Activated T-helper 1 cell treated with Interleukin-2 at 50 U/mL for 16 hours (primary cell): ENCODE measurements around the gene KRT76.

Source experiments
- DNase-seq: peaks from one replicate; pipeline ENCODE4 v3.0.0-alpha.2; 2020; ENCODE audit warnings: low read depth

The KRT76 gene

GRCh38 chr12:52813203-52813819 lies 36.2 kb upstream of the KRT76 start:
- no peak for DNase-seq

GRCh38 chr12:52812749-52813148 lies 35.6 kb upstream of the KRT76 start:
- no peak for DNase-seq

GRCh38 chr12:52812073-52812400 lies 34.9 kb upstream of the KRT76 start:
- DNase-seq, result no peak

GRCh38 chr12:52811191-52812072 lies 34.3 kb upstream of the KRT76 start:
- DNase-seq, result no peak

GRCh38 chr12:52810554-52810953 lies 33.4 kb upstream of the KRT76 start:
- no peak for DNase-seq

GRCh38 chr12:52809166-52809565 lies 32.0 kb upstream of the KRT76 start:
- no peak for DNase-seq

- no peak for DNase-seq
Observed at GRCh38 chr12:52808573-52809160, 31.5 kb upstream of the KRT76 start.

GRCh38 chr12:52807544-52808470 lies 30.7 kb upstream of the KRT76 start:
- DNase-seq, result no peak

GRCh38 chr12:52806821-52807543 lies 29.8 kb upstream of the KRT76 start:
- no peak for DNase-seq

GRCh38 chr12:52806169-52806811 lies 29.1 kb upstream of the KRT76 start:
- no peak for DNase-seq

- no peak for DNase-seq
Observed at GRCh38 chr12:52805739-52806138, 28.6 kb upstream of the KRT76 start.

GRCh38 chr12:52805000-52805399 lies 27.9 kb upstream of the KRT76 start:
- no peak for DNase-seq

GRCh38 chr12:52802442-52802841 lies 25.3 kb upstream of the KRT76 start:
- DNase-seq, result no peak

- DNase-seq, result no peak
Observed at GRCh38 chr12:52801773-52802172, 24.6 kb upstream of the KRT76 start.

- no peak for DNase-seq
Observed at GRCh38 chr12:52800259-52800917, 23.2 kb upstream of the KRT76 start.

GRCh38 chr12:52799505-52800211 lies 22.5 kb upstream of the KRT76 start:
- DNase-seq, result no peak

- DNase-seq, result no peak
Observed at GRCh38 chr12:52798671-52799504, 21.7 kb upstream of the KRT76 start.

GRCh38 chr12:52798003-52798670 lies 21.0 kb upstream of the KRT76 start:
- DNase-seq, result no peak
